Stimulated activated CD4-positive, alpha-beta T cell treated with anti-CD3 and anti-CD28 coated beads, Interleukin-4, amount 100 ng/mL, for 1 hour (primary cell): ENCODE results near the gene SNRNP70.
A peak's percentile ranks its signal among the peaks of the same experiment; 100 is the strongest.

ENCODE experiments used
- DNase-seq: peaks from one replicate; pipeline ENCODE4 v3.0.0-alpha.2; 2020

SNRNP70 gene

DNA sequence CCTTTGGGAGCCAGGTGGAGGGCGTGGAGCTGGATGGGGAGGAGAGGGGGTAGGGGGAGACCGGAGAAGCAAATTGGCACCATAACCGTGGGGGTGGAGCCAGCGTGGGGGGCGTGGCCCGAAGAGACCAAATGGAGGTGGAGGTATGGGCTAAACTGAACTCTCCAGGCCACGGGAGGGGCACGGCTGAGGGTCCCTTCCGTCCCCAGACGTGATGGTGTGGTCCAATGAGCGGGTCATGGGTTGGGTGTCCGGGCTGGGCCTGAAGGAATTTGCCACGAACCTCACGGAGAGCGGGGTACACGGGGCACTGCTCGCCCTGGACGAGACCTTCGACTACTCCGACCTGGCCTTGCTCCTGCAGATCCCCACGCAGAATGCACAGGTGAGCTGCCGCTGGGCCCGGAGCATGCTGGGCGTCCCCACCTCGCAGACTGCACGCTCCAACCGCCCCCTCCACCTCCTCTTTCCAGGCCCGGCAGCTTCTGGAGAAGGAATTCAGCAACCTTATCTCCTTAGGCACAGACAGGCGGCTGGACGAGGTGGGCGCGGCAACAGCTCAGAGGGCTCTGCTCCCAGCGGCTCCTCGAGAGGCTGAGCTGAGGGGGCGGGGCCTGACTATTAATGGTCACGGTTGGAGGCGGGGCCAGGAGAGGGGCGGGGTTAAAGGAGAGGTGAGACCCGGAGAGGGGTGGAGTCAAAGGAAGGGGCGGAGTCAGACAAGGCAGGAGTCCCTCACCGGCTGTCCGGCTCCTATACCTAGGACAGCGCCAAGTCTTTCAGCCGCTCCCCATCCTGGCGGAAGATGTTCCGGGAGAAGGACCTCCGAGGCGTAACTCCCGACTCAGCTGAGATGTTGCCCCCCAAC lies 63.8 kb downstream of the SNRNP70 start:
- DNase-seq = peak; percentile 82

DNA sequence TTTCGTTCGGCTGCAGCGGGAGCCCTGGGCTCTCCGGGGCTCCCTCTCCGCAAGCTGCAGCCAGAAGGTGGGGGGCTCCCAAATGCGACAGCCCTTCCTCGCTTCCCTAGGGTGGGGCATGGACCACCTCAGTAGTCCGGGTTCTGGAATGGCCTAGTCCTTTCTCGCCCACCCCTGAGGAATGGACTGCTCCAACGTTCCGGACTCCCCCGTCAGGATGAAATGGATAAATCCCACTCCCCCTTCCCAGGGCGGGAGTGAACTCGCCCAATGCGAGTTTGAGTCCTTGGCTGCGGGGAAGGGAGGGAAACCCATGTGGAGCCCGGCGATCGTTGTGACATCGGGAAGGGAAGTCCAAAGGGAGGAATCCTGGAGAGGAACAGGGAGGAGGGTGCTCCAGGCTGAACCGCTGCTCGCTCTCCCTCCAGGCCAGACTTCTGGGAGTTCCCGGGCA lies 64.4 kb downstream of the SNRNP70 start:
- no peak for DNase-seq

DNA sequence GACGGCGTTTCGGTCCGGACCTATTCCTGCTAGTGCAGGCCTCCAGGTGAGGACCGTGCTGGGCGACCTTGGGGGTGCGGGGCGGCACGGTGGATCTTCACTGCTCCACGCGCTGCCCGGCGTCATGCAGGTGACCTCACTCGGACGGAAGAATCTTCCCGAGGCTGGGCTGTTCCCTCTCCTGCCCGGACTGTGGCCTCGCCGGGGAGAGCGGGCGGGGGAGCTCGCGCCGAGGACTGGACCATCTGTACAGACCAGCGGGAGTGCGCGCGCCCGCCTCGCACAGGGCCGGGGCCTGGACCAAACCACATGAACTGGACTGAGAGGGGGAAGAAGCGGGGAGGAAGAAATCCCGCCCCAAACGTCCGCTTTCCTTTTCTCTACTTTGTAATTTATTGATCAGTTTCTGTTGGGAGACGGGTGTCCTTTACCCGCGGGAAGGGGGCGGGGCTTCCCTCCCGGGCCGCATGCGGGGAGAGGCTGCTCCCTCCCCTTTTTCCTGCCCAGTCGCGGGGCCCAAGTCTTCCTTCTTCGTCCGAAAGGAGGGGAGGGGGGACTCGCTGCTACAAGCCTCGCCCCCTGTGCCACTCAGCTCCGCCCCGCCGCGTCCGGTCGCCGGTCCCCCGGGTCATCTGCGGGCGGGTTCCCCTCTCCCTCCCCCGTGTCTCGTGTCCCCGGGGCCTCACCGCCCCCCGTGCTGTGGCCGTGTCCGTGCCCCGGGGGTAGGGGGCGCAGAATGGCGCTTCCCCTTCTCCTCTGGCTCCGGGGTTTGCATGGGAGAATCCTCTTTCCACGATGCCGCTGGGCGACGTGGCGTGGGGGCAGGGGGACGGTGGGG lies 65.1 kb downstream of the SNRNP70 start:
- DNase-seq = peak; percentile 29

DNA sequence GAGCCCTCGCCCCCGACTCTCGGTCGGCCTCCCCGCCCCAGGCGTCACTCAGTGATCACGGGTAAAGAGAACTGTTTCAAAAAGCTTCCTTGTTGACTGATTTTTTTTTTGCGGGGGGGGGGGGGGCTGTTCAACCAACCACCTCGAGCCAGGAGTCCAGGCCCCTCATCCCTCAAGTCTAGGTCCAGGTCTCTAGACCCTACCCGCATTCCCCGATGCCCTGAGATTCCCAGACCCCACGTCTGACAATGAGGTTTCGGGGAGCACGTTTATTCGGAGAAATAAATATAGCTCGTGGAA lies 65.6 kb downstream of the SNRNP70 start:
- no peak for DNase-seq

DNA sequence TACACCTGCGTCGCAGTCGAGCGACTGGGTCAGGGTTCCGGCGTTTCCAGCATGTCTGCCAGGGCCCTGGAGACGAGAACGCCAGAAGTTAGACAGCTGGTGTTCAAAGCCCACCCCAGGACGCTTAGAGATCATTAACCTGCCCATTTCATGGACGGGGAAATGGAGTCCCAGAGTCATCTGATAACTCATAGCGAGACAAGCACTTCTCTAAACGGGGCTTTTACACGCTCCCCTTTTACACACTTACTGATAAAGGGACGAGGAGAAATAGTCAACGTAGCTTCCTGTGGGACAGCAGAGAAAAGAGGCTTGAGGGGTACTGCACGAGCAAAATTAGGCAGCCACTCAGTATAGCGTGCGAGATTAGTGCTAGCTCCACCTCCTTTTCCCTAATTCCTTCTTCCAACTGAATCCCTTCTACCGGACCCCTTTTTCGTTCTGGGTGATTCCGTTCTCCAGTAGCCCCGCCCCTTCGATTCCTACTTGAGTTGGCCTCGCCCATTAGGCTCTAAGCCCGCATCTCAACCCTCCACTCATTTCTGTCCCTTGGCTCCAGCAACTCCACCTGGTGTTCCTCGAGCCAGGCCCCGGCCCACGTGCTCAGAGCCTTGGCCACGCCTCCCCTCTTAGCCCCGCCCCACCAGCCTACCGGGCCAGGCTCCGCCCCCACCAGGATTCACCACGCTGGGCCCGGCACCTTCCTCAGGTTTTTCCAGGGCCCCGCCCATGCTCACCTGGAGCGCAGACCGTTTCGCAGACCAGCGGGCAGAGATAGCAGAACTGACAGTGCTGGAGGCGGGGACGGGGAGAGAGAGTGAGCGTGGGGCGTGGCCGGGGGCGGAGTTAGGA lies 66.2 kb downstream of the SNRNP70 start:
- DNase-seq = peak; percentile 46

DNA sequence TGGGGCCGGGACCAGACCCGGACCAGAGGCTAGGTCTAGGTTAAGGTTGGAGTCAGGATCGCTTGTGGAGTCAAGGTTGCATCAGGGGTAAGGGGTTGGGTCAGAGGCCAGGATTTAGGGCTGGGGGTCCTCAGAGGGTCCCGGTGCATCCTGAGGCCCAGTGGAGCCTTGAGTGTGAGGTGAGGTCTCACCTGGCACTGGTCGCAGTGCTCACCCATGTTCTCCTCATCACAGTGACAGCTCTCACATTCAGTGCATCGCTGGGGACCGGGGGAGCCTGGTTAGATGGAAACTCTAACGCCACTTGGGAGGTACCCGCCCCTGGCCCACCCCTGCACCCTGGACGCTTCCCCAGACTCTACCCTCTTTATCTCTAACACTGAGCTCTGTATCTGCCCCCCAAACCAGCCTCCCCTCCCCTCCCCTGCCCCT lies 66.9 kb downstream of the SNRNP70 start:
- no peak for DNase-seq

DNA sequence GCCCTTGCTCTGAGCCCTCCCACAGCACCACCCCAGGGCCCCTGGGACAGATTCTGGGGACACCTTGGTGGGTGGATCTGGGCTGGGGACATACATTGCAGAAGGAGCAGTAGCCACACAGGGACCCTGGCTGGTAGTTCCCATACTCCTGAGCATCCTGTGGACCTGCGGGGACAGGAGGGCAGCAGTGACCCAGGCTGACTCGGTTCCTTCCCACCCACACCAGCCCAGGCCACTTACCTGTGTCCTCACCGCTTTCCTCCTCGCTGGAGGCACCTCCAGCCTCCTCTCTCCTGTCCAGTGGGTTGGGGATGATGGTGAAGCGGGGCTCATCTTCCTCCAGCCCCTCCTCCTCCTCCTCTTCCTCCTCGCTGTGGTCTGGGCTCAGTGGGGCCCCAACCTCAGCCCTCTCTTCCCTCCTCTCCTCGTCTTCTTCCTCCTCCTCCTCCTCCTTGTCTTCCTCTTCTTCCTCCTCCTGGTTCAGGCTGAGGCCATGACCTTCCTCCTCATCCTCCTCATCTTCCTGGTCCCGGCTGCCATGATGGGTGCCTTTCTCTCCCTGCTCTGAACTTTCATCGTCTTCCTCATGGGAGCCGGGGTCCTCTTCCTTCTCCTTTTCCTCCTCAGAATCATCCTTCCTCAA lies 68.0 kb downstream of the SNRNP70 start:
- no peak for DNase-seq

DNA sequence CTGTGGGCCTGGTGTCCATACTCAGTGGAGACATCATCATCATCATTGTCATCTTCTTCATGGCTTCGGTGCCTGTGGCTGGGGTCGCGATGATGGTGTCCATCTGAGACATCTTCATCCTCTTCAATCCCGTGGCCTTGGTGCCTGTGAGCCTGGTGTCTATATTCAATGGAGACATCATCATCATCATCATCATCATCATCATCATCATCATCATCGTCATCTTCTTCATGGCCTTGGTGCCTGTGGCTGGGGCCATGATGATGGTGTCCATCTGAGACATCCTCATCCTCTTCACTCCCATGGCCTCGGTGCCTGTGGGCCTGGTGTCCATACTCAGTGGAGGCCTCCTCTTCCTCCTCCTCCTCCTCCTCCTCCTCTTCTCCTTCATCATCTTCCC lies 69.0 kb downstream of the SNRNP70 start:
- DNase-seq = no peak

DNA sequence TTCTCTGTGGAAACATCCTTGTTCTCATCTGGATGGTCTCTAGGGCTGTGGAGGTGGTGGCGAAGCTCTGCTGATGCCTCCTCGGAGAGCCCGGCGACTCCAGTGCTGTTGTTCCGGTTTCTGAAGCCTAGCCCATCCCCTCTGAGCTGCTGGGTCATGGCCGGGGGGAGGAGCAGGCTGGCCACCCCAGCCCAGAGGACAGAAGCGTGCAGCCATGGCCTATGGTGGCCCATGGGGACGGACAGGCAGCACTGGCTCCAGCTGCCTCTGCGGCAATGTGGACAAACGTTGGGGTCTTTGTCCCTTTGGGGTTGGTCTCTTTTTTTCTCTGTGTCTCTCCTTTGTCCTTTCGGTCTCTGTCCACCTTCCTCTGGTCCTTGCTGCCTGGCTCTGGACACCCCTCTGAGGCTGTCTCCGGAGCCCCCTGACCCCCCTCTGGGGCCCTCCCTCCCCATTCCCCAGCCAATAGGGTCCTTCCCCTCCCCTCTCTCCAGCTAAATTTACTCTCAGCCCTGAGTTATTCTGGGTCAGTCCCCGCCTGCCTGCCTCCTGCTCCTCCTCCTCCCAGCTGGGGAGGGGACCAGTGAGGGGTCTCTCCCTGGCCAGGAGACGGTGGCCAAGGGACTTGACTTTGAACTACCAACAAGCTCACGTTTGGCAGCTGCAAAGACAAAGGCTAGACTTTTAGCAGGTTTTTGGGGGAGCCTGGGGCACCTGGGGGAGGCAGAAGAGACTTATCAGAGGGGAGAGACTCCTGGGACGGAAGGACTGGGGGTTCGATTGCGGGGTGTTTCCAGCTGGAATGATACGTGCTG lies 70.0 kb downstream of the SNRNP70 start, which contains the start of gene HRC:
HRC (minus strand) TSS at position 392 of the 815 bp plus-strand sequence; CDS start at position 233, 159 bp downstream.
- DNase-seq = no peak

DNA sequence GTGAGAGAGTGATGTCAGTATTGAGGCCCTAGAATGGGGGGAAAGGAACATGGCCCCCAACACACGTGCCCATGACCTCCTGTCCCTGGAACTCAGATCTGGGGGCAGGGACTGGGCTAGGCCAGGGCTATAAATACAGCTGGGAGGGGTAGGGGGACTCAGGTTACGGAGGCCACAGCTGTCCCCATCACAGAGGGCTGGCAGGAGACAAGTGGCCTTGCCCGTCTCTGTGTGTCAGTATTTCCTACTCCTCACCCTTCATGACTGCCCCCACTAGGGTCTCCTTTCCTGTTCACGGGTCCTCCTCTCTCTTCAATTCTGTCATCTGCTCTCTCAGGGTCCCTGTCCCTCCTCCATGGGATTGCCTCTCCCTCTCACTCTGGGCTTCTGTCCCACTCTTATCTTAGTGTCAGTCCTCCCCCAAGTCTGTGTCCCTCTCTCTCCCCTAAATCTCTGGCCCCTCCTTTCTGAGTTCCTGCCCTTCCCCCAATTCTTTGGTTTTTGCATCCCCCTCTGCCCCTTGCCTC lies 70.6 kb downstream of the SNRNP70 start:
- no peak for DNase-seq

DNA sequence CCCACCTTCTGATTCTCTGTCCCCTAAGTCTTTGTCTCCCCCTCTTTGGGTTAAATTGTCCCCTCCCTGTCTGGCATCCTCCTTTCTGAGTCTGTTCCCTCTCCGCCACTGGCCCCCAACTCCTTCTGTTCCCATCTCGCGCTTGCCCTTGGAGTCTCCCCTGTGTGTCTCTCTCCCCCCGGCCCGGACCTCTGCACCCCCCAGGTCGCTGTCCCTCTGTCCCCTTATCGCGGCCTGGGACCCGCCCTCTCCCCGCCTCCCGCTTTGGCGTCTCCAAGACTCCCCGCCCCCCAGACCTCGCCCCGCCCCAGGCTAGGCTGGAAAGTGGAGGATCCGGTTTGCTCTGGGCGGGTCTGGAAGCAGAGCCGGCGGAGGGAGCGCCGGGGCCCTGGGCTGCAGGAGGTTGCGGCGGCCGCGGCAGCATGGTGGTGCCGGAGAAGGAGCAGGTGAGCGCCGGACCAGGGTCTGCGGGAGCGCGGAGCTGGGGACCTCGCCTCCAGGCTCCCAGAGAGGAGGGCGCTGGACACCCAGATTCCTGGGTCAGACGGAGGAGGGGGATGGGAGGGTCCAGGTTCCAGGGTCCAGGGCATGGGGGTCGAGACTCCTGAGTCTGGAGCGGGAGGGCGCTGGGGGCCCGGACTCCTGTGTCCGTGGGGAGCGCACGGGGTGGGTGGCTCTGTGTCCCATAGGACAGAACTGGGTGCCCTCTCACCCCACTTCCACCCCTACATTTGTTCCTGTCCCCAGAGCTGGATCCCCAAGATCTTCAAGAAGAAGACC lies 72.4 kb downstream of the SNRNP70 start, which contains the start of gene TRPM4:
TRPM4 (plus strand) TSS at position 348 of the 780 bp plus-strand sequence; CDS start at position 423, 75 bp downstream.
- DNase-seq = peak; percentile 55
